DND-41 (cell line): ENCODE results near the gene TBL1XR1.

Source experiments
- CTCF ChIP-seq: IDR thresholded peaks from 2 replicates; pipeline ENCODE4 v1.5.1; 2012; ENCODE audit warnings: borderline replicate concordance, low read length, moderate library complexity, mild to moderate bottlenecking; ENCODE audit not compliant: poor library complexity, severe bottlenecking; ENCODE audit errors: extremely low read depth
- EZH2 ChIP-seq: IDR thresholded peaks from 3 replicates; pipeline ENCODE4 v1.6.1; 2012; ENCODE audit warnings: borderline replicate concordance, low read depth, mild to moderate bottlenecking, moderate library complexity, low read length, inconsistent platforms; ENCODE audit not compliant: severe bottlenecking

- TF ChIP-seq CTCF (no peak), EZH2 (no peak)
Observed at GRCh38 chr3:177105623-177106022, 91.7 kb downstream of the TBL1XR1 start.
